Prostate gland (tissue), 2 donors: ENCODE measurements around the gene ODC1. TPM values are rescaled to one million over a fixed set of nuclear protein-coding genes. Genes with fewer than 3 reads are reported as not detected.

Experiments used
- DNase-seq: peaks from one replicate; pipeline ENCODE4 v3.0.0-alpha.2; 2019; ENCODE audit warnings: low spot score
- H3K27ac ChIP-seq, 2 donors: fragments of 200-600 bp; sonication (generic); 2 replicates each; pipeline ENCODE4 v1.5.1; 2017 to 2019
- H3K27me3 ChIP-seq: fragments of 200-600 bp; sonication (generic); replicated peaks from 2 replicates; pipeline ENCODE4 v1.5.1; 2019; ENCODE audit not compliant: insufficient read depth
- H3K36me3 ChIP-seq, 2 donors: fragments of 200-600 bp; sonication (generic); 1 replicate in 1 of 2; 2 replicates in 1 of 2; pipeline versions ENCODE4 v1.5.1 to v1.8.1; 2017 to 2019
- H3K4me1 ChIP-seq: fragments of 200-600 bp; sonication (generic); replicated peaks from 2 replicates; pipeline ENCODE4 v1.5.1; 2019
- H3K4me3 ChIP-seq, 2 donors: fragments of 200-600 bp; sonication (generic); 2 replicates each; pipeline ENCODE4 v1.5.1; 2017 to 2019
- H3K9me3 ChIP-seq: fragments of 200-600 bp; sonication (generic); 2 replicates; pipeline ENCODE4 v1.5.1; 2017
- POLR2A ChIP-seq: fragments of 450-650 bp; IDR thresholded peaks from one replicate; pipeline ENCODE4 v1.6.1; 2016; ENCODE audit warnings: antibody characterized with exemption, mild to moderate bottlenecking
- POLR2AphosphoS5 ChIP-seq: sonication (generic); formaldehyde crosslinking; IDR thresholded peaks from one replicate; pipeline ENCODE4 v1.6.1; 2017; ENCODE audit warnings: antibody characterized with exemption
- WGBS: methylation state at CpG from one replicate; pipeline ENCODE4 v1.1.5; 2018; 5-methylcytosine and 5-hydroxymethylcytosine counted together
- intact Hi-C: fragments of 100-400 bp; cut with DNase I; formaldehyde crosslinking; loops from one replicate; pipeline ENCODE4 v1.14.2; 2022
- total RNA-seq, 2 donors: library from RNA; depleted of rRNA; stranded (reverse); fragments of >200 nt; gene quantifications; one replicate each; pipeline ENCODE4 v1.1.0, GENCODE V29; 2016
- TF ChIP-seq, protein P1 (sequence below), 4 experiments: fragments of 200-600 bp in 2 of 4; fragments of 450-650 bp in 2 of 4; sonication (generic) in 2 of 4; IDR thresholded peaks; 1 replicate in 3 of 4; 2 replicates in 1 of 4; pipeline ENCODE4 v1.5.1; 2016 to 2019; ENCODE audit warnings: antibody characterized with exemption in 4 of 4, mild to moderate bottlenecking in 2 of 4, moderate library complexity in 2 of 4

ODC1 gene
- total RNA-seq, 2 donors from 2014 or later: 147 to 261 TPM

DNA sequence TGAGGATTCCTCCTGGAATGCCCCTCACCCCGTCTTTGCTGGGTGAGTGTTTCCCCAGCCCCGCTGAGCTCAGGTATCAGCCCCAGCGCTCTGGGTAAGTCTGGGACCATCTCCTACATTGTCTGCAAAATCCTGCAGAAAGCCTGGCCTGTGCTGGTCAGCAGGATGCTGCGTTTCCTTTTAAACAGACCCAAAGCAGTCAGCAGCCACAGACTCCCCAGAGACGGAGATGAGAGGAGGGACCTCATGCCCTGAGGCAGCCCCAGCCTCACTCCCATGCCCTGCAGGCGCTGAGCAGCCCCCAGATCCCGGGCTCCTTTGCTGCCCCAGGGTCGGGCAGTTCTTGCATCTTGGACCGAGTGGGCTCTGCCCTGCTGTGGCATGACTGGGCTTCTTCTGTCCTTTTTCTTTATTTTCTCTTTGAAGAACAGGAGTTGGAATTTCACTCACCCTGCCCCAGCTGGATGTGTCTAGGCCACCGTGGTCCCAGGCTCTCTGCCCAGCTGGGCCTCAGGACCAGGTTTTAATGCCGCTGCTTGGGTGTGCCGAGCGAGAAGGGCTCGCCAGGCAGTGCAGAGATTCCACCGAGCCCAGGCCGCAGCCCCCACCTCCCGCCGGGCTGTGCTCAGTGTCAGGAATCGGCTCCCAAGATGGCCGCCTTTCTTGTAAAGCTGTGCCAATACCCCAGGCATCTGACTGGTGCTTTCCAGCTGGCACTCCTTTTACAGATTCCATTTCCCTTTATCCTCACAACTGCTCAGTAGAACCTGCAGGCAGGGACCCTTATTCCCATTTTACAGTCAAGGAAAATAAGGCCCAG is 43.6 kb downstream of the ODC1 start:
- Histone ChIP-seq H3K4me3 (no peak overlapping the region), H3K9me3 (no peaks in the 10 kb centered on the region), H3K27me3 (no peaks in the 10 kb centered on the region), H3K27ac (peak overlapping the region; percentile 45 to 63), H3K36me3 (no peaks in the 10 kb centered on the region), H3K4me1 (peaks cover 2% of the 10 kb centered on the region)
- peak; percentile 46 for DNase-seq
- TF ChIP-seq, protein P1, sequence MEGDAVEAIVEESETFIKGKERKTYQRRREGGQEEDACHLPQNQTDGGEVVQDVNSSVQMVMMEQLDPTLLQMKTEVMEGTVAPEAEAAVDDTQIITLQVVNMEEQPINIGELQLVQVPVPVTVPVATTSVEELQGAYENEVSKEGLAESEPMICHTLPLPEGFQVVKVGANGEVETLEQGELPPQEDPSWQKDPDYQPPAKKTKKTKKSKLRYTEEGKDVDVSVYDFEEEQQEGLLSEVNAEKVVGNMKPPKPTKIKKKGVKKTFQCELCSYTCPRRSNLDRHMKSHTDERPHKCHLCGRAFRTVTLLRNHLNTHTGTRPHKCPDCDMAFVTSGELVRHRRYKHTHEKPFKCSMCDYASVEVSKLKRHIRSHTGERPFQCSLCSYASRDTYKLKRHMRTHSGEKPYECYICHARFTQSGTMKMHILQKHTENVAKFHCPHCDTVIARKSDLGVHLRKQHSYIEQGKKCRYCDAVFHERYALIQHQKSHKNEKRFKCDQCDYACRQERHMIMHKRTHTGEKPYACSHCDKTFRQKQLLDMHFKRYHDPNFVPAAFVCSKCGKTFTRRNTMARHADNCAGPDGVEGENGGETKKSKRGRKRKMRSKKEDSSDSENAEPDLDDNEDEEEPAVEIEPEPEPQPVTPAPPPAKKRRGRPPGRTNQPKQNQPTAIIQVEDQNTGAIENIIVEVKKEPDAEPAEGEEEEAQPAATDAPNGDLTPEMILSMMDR (IDR thresholded peaks at IDR 0.05): no peak
- peak; percentile 18 for TF ChIP-seq POLR2AphosphoS5
- intact Hi-C loops: loop anchor here (5.0 kb wide), 4 partner anchors 62 to 282 kb away; partner anchors contain the start of genes HPCAL1 and RRM2
- 49% methylated on average over 20 of the region's 20 CpGs for WGBS

DNA sequence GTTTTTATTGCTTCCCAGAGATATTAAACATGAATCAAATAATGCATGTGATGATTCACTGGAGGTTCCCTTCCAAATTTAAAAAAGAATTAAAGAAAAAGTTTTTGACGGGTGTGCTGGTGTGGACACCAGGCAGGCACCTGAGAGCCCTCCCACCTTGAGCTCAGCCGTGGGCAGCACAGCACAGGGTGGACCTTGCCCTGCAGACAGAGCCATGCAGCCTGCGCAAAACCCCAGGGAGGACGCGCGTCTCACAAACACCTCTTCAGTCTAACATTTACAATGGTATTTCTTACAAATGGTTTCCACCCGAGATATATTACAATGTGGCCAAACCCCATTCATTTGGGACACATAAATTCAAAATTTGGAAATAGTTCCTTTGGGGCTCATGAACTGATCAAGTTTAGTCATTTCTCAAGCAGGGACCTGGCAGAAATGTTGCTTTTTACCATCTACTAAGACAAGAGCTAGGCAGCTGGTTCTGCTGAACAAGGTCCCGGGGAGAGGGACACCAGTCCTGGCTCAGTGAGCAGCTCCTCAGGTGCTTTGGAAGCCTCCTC is 45.4 kb downstream of the ODC1 start:
- Histone ChIP-seq H3K36me3 (no peaks in the 10 kb centered on the region), H3K4me1 (peaks cover 2% of the 10 kb centered on the region), H3K27ac (no peak overlapping the region), H3K27me3 (no peaks in the 10 kb centered on the region), H3K9me3 (no peaks in the 10 kb centered on the region), H3K4me3 (no peak overlapping the region)
- WGBS: 73% methylated on average over 8 of the region's 8 CpGs
- DNase-seq: no peak
- TF ChIP-seq POLR2A: no peak
- TF ChIP-seq, protein P1 (IDR thresholded peaks at IDR 0.05): no peak
- no peak for TF ChIP-seq POLR2AphosphoS5
- intact Hi-C loops: no loop called here

DNA sequence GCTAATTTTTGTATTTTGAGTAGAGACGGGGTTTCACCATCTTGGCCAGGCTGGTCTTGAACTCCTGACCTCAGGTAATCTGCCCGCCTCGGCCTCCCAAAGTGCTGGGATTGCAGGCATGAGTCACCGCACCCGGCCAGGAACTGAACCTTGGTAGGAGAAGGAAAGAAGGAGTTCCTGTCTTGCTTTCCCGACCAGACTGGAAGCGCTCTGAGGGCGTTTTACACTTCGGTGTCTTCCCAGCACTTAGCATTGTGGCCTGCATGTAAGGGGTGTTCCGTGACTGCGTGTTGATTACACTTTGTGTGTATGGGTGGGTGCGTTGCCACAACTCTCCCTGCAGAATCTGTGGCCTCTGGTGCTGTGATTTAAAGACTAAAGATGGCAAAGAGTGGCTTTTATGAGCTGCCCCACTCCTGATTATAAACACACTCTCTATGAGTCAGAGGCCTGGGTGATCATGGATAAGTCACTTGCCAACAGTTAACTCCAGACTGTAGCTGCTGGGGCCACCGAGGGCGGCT is 46.0 kb downstream of the ODC1 start:
- intact Hi-C loops: no loop called here

DNA sequence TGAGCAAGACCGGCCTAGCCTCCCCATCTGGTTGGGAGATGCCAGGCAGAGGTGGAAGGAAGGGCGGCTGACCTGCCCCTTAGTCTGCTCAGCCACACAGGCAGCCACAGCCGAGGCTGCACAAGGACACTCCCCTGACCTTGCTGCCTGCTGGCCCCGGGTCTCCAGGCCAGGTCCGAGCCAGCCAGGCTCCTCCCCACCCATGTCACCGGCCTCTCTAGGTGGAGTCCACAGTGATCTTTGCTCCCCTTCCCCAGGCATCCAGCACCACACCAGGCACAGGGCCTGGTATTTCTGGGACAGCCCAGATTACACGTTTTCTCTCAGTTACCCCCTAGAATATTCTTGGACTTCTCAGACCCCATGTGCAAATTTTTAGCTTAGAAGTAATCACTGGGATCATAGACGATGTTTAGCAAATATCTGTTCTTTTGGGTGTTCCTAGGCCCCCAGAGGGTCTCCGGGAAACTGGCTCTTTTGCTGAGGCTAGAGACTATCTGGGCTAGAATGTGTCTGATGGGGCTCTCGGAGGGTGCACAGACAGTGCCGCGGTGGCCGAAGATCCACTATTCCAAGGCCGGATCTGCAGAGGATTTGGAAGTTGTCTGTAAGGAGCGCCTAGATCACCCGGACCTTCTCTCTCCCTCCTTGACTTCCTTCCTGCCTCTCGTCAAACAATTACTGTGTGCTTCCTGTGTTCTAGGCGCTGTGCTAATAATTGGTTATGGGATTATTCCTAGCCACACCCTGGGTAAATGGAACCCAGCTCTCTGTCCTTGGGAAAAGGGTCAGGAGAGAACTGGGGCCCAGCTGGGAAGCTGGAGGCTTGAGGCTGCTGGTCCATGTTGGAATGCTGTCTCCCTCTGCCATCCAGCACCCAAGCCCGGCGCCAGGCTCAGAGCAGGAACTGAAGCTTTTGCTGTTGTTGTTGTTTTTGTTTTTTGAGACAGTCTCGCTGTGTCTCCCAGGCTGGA is 46.9 kb downstream of the ODC1 start:
- 85% methylated on average over 21 of the region's 21 CpGs for WGBS
- Histone ChIP-seq H3K9me3 (no peaks in the 10 kb centered on the region), H3K36me3 (no peaks in the 10 kb centered on the region), H3K4me3 (no peak overlapping the region), H3K4me1 (peaks cover 2% of the 10 kb centered on the region), H3K27ac (no peak overlapping the region), H3K27me3 (no peaks in the 10 kb centered on the region)
- intact Hi-C loops: no loop called here
- no peak for TF ChIP-seq POLR2AphosphoS5
- TF ChIP-seq, protein P1 (IDR thresholded peaks at IDR 0.05): no peak
- TF ChIP-seq POLR2A: no peak
- DNase-seq: no peak

More for the DNA sequence above, 46.0 kb downstream of the ODC1 start:
- Histone ChIP-seq H3K36me3 (no peaks in the 10 kb centered on the region), H3K27ac (no peak overlapping the region), H3K4me3 (no peak overlapping the region), H3K4me1 (peaks cover 2% of the 10 kb centered on the region), H3K9me3 (no peaks in the 10 kb centered on the region), H3K27me3 (no peaks in the 10 kb centered on the region)
- no peak for DNase-seq
- TF ChIP-seq POLR2AphosphoS5: no peak
- TF ChIP-seq, protein P1 (IDR thresholded peaks at IDR 0.05): no peak
- no peak for TF ChIP-seq POLR2A
- WGBS: 84% methylated on average over 14 of the region's 14 CpGs
